Astrocyte of the hippocampus (primary cell): ENCODE measurements around the gene SNX5.

Experiments
- DNase-seq: peaks from one replicate; pipeline ENCODE4 v3.0.0; 2011; ENCODE audit warnings: low read depth, low spot score

Gene SNX5

GRCh38 chr20:17916433-17916891 lies 52.1 kb downstream of the SNX5 start:
- peak; percentile 51 for DNase-seq

GRCh38 chr20:17914957-17915356 lies 53.6 kb downstream of the SNX5 start:
- no peak for DNase-seq

GRCh38 chr20:17912916-17913315 lies 55.7 kb downstream of the SNX5 start:
- no peak for DNase-seq

GRCh38 chr20:17911927-17912326 lies 56.7 kb downstream of the SNX5 start:
- DNase-seq: no peak

- peak; percentile 95 for DNase-seq
These were observed 57.7 kb downstream of the SNX5 start for GRCh38 chr20:17910828-17911294.

GRCh38 chr20:17909869-17910321 lies 58.7 kb downstream of the SNX5 start:
- peak; percentile 44 for DNase-seq

- DNase-seq: no peak
These were observed 63.0 kb downstream of the SNX5 start for GRCh38 chr20:17905544-17905943.

- no peak for DNase-seq
These were observed 64.6 kb downstream of the SNX5 start for GRCh38 chr20:17904027-17904426.

GRCh38 chr20:17902531-17903083 lies 66.0 kb downstream of the SNX5 start:
- no peak for DNase-seq

GRCh38 chr20:17901971-17902370 lies 66.6 kb downstream of the SNX5 start:
- no peak for DNase-seq

- peak; percentile 88 for DNase-seq
These were observed 70.0 kb downstream of the SNX5 start for GRCh38 chr20:17898548-17898994.

- no peak for DNase-seq
These were observed 70.9 kb downstream of the SNX5 start for GRCh38 chr20:17897566-17898307.

- DNase-seq: no peak
These were observed 71.7 kb downstream of the SNX5 start for GRCh38 chr20:17896771-17897369.

- no peak for DNase-seq
These were observed 72.3 kb downstream of the SNX5 start for GRCh38 chr20:17896193-17896723.

- peak; percentile 72 for DNase-seq
These were observed 72.9 kb downstream of the SNX5 start for GRCh38 chr20:17895641-17896171.

GRCh38 chr20:17893445-17893844 lies 75.1 kb downstream of the SNX5 start:
- DNase-seq: no peak

GRCh38 chr20:17892189-17892938 lies 76.2 kb downstream of the SNX5 start:
- DNase-seq: no peak
